RCC 7860 (cell line): ENCODE measurements around the gene CENPT.

Experiments used
- DNase-seq: peaks from one replicate; pipeline ENCODE4 v3.0.0-alpha.2; 2015; ENCODE audit warnings: low spot score
- FAIRE-seq: peaks from 2 replicates; lab custom pipeline; 2012; peaks lifted over from hg19 to GRCh38; lab: Jason Lieb, UNC

Gene CENPT

GRCh38 chr16:67847064-67847861 lies at the start of gene CENPT:
CENPT (minus strand) TSS chr16:67847693; CDS start chr16:67833859, 13,834 bp downstream.
- peak; percentile 70 for DNase-seq
- no peak for FAIRE-seq

- FAIRE-seq (no peak), DNase-seq (no peak)
These were observed 49.7 kb upstream of the CENPT start for GRCh38 chr16:67897231-67897630.

GRCh38 chr16:67893743-67894399 lies 46.4 kb upstream of the CENPT start:
- FAIRE-seq, result no peak
- DNase-seq, result no peak

GRCh38 chr16:67892899-67893742 lies 45.6 kb upstream of the CENPT start, which contains the start of gene PSKH1:
PSKH1 (plus strand) TSS chr16:67893254; CDS start chr16:67908750, 15,496 bp downstream.
- no peak for FAIRE-seq

GRCh38 chr16:67892375-67892774 lies 44.9 kb upstream of the CENPT start:
- no peak for DNase-seq
- no peak for FAIRE-seq

More at GRCh38 chr16:67892899-67893742, 45.6 kb upstream of the CENPT start, which contains the start of gene PSKH1:
- peak; percentile 87 for DNase-seq

GRCh38 chr16:67888331-67888730 lies 40.8 kb upstream of the CENPT start:
- DNase-seq (no peak), FAIRE-seq (no peak)

GRCh38 chr16:67886387-67886786 lies 38.9 kb upstream of the CENPT start:
- no peak for FAIRE-seq
- DNase-seq, result no peak

- no peak for DNase-seq
- no peak for FAIRE-seq
These were observed 38.5 kb upstream of the CENPT start for GRCh38 chr16:67885976-67886375.

- DNase-seq (no peak), FAIRE-seq (no peak)
These were observed 38.1 kb upstream of the CENPT start for GRCh38 chr16:67885545-67885944.

GRCh38 chr16:67884684-67885083 lies 37.2 kb upstream of the CENPT start, which contains the start of gene NRN1L:
NRN1L (plus strand) TSS chr16:67884885; CDS start chr16:67884904, 19 bp downstream.
- no peak for FAIRE-seq

GRCh38 chr16:67883872-67884261 lies 36.4 kb upstream of the CENPT start:
- FAIRE-seq (no peak), DNase-seq (no peak)

More at GRCh38 chr16:67884684-67885083, 37.2 kb upstream of the CENPT start, which contains the start of gene NRN1L:
- DNase-seq, result no peak

- DNase-seq (peak; percentile 12), FAIRE-seq (no peak)
These were observed 35.8 kb upstream of the CENPT start for GRCh38 chr16:67883146-67883871.

GRCh38 chr16:67882374-67883145 lies 35.1 kb upstream of the CENPT start:
- no peak for FAIRE-seq
- DNase-seq, result no peak

- FAIRE-seq, result no peak
- no peak for DNase-seq
These were observed 34.2 kb upstream of the CENPT start for GRCh38 chr16:67881621-67882161.

- DNase-seq (no peak), FAIRE-seq (no peak)
These were observed 33.1 kb upstream of the CENPT start for GRCh38 chr16:67880584-67880983.

- no peak for FAIRE-seq
- no peak for DNase-seq
These were observed 32.4 kb upstream of the CENPT start for GRCh38 chr16:67879936-67880335.

GRCh38 chr16:67879462-67879861 lies 32.0 kb upstream of the CENPT start:
- DNase-seq (no peak), FAIRE-seq (no peak)

- FAIRE-seq, result no peak
- DNase-seq, result no peak
These were observed 31.4 kb upstream of the CENPT start for GRCh38 chr16:67878846-67879245.

GRCh38 chr16:67878232-67878631 lies 30.7 kb upstream of the CENPT start:
- FAIRE-seq, result no peak
- DNase-seq, result no peak
